IMR-90 (cell line): Measurements from ENCODE around the gene SCAF1. TPM values are rescaled to one million over a fixed set of nuclear protein-coding genes. Genes with fewer than 3 reads are reported as not detected.
A peak's percentile ranks its signal among the peaks of the same experiment; 100 is the strongest.

Experiments used
- ATAC-seq: fragments of 200-7000 bp; cut with Tn5 transposase; 2 replicates; pipeline ENCODE4 v1.9.1; 2020; ENCODE audit warnings: low read depth, mild to moderate bottlenecking, moderate library complexity
- BruUV-seq: library from RNA; stranded (reverse); fragments of 400-500 nt; replicated peaks from 2 replicates; lab custom pipeline; 2021; lab: Mats Ljungman, UMichigan
- CTCF ChIA-PET: fragments of 300-600 bp; formaldehyde crosslinking; extraction: SDS; loops from one replicate; lab custom pipeline; 2021; ENCODE audit warnings: antibody characterized with exemption; lab: Yijun Ruan, JAX
- POLR2A ChIA-PET: fragments of 300-600 bp; sonication (Branson Sonifier 250); formaldehyde crosslinking; loops from one replicate; lab custom pipeline; 2022; ENCODE audit warnings: antibody characterized with exemption; ENCODE audit not compliant: unreplicated experiment; lab: Charles Lee
- DNase-seq: peaks from one replicate; pipeline ENCODE4 v3.0.0; 2013
- H2AFZ ChIP-seq: replicated peaks from 2 replicates; pipeline ENCODE3; 2013; ENCODE audit warnings: low read length, mild to moderate bottlenecking; ENCODE audit not compliant: poor library complexity
- H2AK5ac ChIP-seq: 2 replicates; pipeline ENCODE4 v1.6.1; 2013; ENCODE audit warnings: low read depth, low read length, inconsistent platforms
- H2AK9ac ChIP-seq: replicated peaks from 2 replicates; pipeline ENCODE3; 2013; ENCODE audit warnings: mild to moderate bottlenecking, low read depth, low read length, moderate library complexity; ENCODE audit not compliant: poor library complexity
- H2BK120ac ChIP-seq: 2 replicates; pipeline ENCODE4 v1.6.1; 2013; ENCODE audit warnings: low read depth, low read length, inconsistent platforms
- H2BK15ac ChIP-seq: 3 replicates; pipeline ENCODE4 v1.6.1; 2013; ENCODE audit warnings: low read depth, low read length, inconsistent platforms
- H2BK20ac ChIP-seq: 2 replicates; pipeline ENCODE4 v1.6.1; 2013; ENCODE audit warnings: low read depth, mild to moderate bottlenecking, inconsistent platforms, low read length, moderate library complexity
- H2BK5ac ChIP-seq: 2 replicates; pipeline ENCODE4 v1.6.1; 2013; ENCODE audit warnings: mild to moderate bottlenecking, low read depth, low read length, inconsistent platforms; ENCODE audit not compliant: poor library complexity, severe bottlenecking
- H3K14ac ChIP-seq: replicated peaks from 2 replicates; pipeline ENCODE4 v1.6.1; 2013; ENCODE audit warnings: low read depth, low read length, inconsistent platforms
- H3K18ac ChIP-seq: 2 replicates; pipeline ENCODE4 v1.6.1; 2013; ENCODE audit warnings: low read depth, low read length, control low read depth
- H3K23ac ChIP-seq: 2 replicates; pipeline ENCODE4 v1.6.1; 2013; ENCODE audit warnings: low read depth, low read length, inconsistent platforms
- H3K27ac ChIP-seq: 2 replicates; pipeline ENCODE4 v1.5.1; 2013; ENCODE audit warnings: mild to moderate bottlenecking, control low read depth, low read length; ENCODE audit not compliant: insufficient read depth
- H3K27me3 ChIP-seq: 2 replicates; pipeline ENCODE4 v1.6.1; 2013; ENCODE audit warnings: low read length; ENCODE audit not compliant: control insufficient read depth, insufficient read depth
- H3K36me3 ChIP-seq: 2 replicates; pipeline ENCODE4 v1.6.1; 2013; ENCODE audit warnings: low read length, mixed read lengths; ENCODE audit not compliant: control insufficient read depth, insufficient read depth
- H3K4ac ChIP-seq: 2 replicates; pipeline ENCODE4 v1.6.1; 2013; ENCODE audit warnings: low read depth, low read length, inconsistent platforms
- H3K4me1 ChIP-seq: 2 replicates; pipeline ENCODE4 v1.6.1; 2013; ENCODE audit warnings: low read length, mixed read lengths; ENCODE audit not compliant: control insufficient read depth, insufficient read depth
- H3K4me2 ChIP-seq: 2 replicates; pipeline ENCODE4 v1.6.1; 2013; ENCODE audit warnings: low read depth, mild to moderate bottlenecking, control low read depth, low read length, moderate library complexity
- H3K4me3 ChIP-seq: 2 replicates; pipeline ENCODE4 v1.5.1; 2013; ENCODE audit warnings: low read depth, mild to moderate bottlenecking, control low read depth, low read length, moderate library complexity; ENCODE audit not compliant: insufficient read depth
- H3K56ac ChIP-seq: 2 replicates; pipeline ENCODE4 v1.6.1; 2013; ENCODE audit warnings: low read length, inconsistent platforms; ENCODE audit not compliant: insufficient read depth; ENCODE audit errors: extremely low read depth
- H3K79me1 ChIP-seq, 2 experiments: 2 replicates each; pipeline ENCODE4 v1.6.1; 2013; ENCODE audit warnings: low read length in 2 of 2, inconsistent platforms in 1 of 2, low read depth in 1 of 2
- H3K9ac ChIP-seq: 2 replicates; pipeline ENCODE4 v1.6.1; 2013; ENCODE audit warnings: low read depth, low read length, control low read depth
- H3K9me1 ChIP-seq: 2 replicates; pipeline ENCODE4 v1.6.1; 2013; ENCODE audit warnings: low read length, inconsistent platforms; ENCODE audit not compliant: insufficient read depth
- H3K9me3 ChIP-seq: 2 replicates; pipeline ENCODE4 v1.6.1; 2013; ENCODE audit warnings: low read length; ENCODE audit not compliant: control insufficient read depth, insufficient read depth
- H4K20me1 ChIP-seq: 2 replicates; pipeline ENCODE4 v1.6.1; 2013; ENCODE audit warnings: low read length, inconsistent platforms; ENCODE audit not compliant: insufficient read depth
- H4K5ac ChIP-seq: 2 replicates; pipeline ENCODE4 v1.6.1; 2013; ENCODE audit warnings: mild to moderate bottlenecking, low read depth, low read length, control low read depth
- H4K8ac ChIP-seq, 2 experiments: 2 replicates each; pipeline ENCODE4 v1.6.1; 2013; ENCODE audit warnings: low read depth in 2 of 2, low read length in 2 of 2, control low read depth in 1 of 2, inconsistent platforms in 1 of 2
- H4K91ac ChIP-seq: 2 replicates; pipeline ENCODE4 v1.6.1; 2013; ENCODE audit warnings: low read depth, low read length, inconsistent platforms; ENCODE audit not compliant: insufficient read depth
- BHLHE40 ChIP-seq: fragments of 150-350 bp; IDR thresholded peaks from 2 replicates; pipeline ENCODE4 v1.6.1; 2016; ENCODE audit warnings: mild to moderate bottlenecking, low read depth, low read length
- CEBPB ChIP-seq: IDR thresholded peaks from 2 replicates; pipeline ENCODE4 v1.6.1; 2012; ENCODE audit warnings: low read depth, low read length, improper control_type of control experiment
- CHD1 ChIP-seq: IDR thresholded peaks from 2 replicates; pipeline ENCODE4 v1.6.1; 2012; ENCODE audit warnings: low read depth, low read length, improper control_type of control experiment
- FOS ChIP-seq: fragments of 150-350 bp; IDR thresholded peaks from 2 replicates; pipeline ENCODE4 v1.6.1; 2016; ENCODE audit warnings: low read depth, low read length
- MAFK ChIP-seq: IDR thresholded peaks from 2 replicates; pipeline ENCODE4 v1.6.1; 2012; ENCODE audit warnings: low read depth, low read length, improper control_type of control experiment
- NFE2L2 ChIP-seq: fragments of 150-350 bp; IDR thresholded peaks from 2 replicates; pipeline ENCODE4 v1.6.1; 2016; ENCODE audit warnings: low read depth, mild to moderate bottlenecking, low read length
- RAD21 ChIP-seq: IDR thresholded peaks from 2 replicates; pipeline ENCODE4 v1.6.1; 2012; ENCODE audit warnings: low read length, improper control_type of control experiment
- RCOR1 ChIP-seq: IDR thresholded peaks from 2 replicates; pipeline ENCODE4 v1.6.1; 2012; ENCODE audit warnings: mild to moderate bottlenecking, low read length, improper control_type of control experiment; ENCODE audit not compliant: insufficient replicate concordance
- RFX5 ChIP-seq: IDR thresholded peaks from 2 replicates; pipeline ENCODE4 v1.8.0; 2012; ENCODE audit warnings: low read depth, mild to moderate bottlenecking, low read length, moderate library complexity
- USF2 ChIP-seq: fragments of 150-350 bp; IDR thresholded peaks from 2 replicates; pipeline ENCODE4 v1.6.1; 2017; ENCODE audit warnings: mild to moderate bottlenecking, antibody characterized with exemption, low read length, low read depth
- WGBS, 2 experiments: methylation state at CpG; one replicate each; pipeline versions ENCODE4 v1.1.5 to v1.1.7; 2013; ENCODE audit warnings: missing lambda C conversion rate in 2 of 2; ENCODE audit not compliant: insufficient read length in 1 of 2; ENCODE audit errors: extremely low coverage in 2 of 2; 5-methylcytosine and 5-hydroxymethylcytosine counted together
- dilution Hi-C: fragments of 300-500 bp; cut with HindIII; formaldehyde crosslinking; loops from one replicate; pipeline ENCODE4 v1.14.3; 2018; ENCODE audit warnings: low sequenced_read_pairs; ENCODE audit not compliant: unreplicated experiment
- in situ Hi-C: fragments of 300-500 bp; cut with MboI; formaldehyde crosslinking; loops from 3 replicates; pipeline ENCODE4 v1.14.3; 2019; ENCODE audit warnings: low sequenced_read_pairs, inconsistent platforms, mixed read lengths
- intact Hi-C: fragments of 100-400 bp; cut with micrococcal nuclease; formaldehyde crosslinking; loops from 2 replicates; pipeline ENCODE4 v1.10.0; 2022
- polyA plus RNA-seq, 3 experiments: library from polyadenylated mRNA; depleted of rRNA; stranded (reverse); fragments of >200 nt; gene quantifications; 2 replicates each; pipeline ENCODE4 v1.2.3, GENCODE V29; 2012; ENCODE audit warnings: low replicate concordance in 1 of 3
- total RNA-seq: library from RNA; depleted of rRNA; stranded (reverse); fragments of >200 nt; gene quantifications from 2 replicates; pipeline ENCODE4 v1.2.3, GENCODE V29; 2012
- TF ChIP-seq, protein P1 (sequence below): conservative IDR thresholded peaks from 2 replicates; pipeline ENCODE4 v1.5.1; 2012; ENCODE audit warnings: mild to moderate bottlenecking, low read depth, low read length, improper control_type of control experiment
- TF ChIP-seq, protein P2 (sequence below): fragments of 150-350 bp; IDR thresholded peaks from 2 replicates; pipeline ENCODE4 v1.6.1; 2016; ENCODE audit warnings: low read depth, mild to moderate bottlenecking, low read length, moderate library complexity, borderline replicate concordance

Gene SCAF1
- total and polyA plus RNA-seq, 2 of the 4 experiments (the other 2 are of a cell fraction) = 2.2 to 14.8 TPM

DNA sequence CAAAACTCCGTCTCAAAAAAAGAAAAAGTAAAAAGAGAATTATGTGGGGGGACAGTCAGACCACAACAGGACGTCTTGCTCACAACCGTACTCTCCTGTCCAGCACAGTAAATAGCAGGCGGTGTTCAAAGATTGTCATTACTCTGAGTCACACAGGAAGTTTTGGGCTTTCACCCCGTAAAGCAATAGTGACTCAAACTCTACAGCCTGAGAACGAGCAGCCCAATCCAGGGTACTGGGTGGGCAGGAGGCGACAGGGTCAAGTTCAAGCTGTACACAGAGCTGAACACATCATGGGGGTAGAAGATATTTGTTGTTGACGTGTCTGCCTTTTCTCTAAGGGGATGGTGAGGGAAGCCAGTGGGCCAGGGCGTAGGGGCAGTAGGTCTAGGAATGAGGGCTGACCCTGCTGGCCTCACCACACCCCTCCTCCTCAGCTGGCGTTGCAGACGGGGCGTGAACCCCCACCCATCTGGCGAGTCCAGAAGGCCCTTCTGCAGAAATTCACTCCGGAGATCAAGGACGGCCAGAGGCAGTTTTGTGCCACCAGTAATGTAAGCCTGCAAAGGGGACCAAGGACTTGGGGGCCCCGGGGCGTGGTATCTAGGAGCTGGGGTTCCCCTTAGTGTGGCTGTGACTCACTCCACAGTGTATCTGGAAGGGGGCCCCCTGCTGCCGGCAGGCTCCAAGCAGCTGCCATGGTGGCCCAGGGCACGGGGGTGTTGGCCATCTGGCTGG lies 27.7 kb upstream of the SCAF1 start:
- DNase-seq (peak; percentile 91), ATAC-seq (peak; percentile 91)
- Histone ChIP-seq H3K4me2 (peak overlapping the region; percentile 16; the same call in 1 of the 2 replicates), H2AFZ (peak overlapping the region; percentile 38), H3K23ac (peak overlapping the region; percentile 43; the same call in 1 of the 2 replicates), H4K20me1 (peaks cover 31% of the 10 kb centered on the region), H2BK15ac (no peak overlapping the region; the same call in 2 of the 3 replicates), H3K27me3 (no peaks in the 10 kb centered on the region), H2BK120ac (peak overlapping the region; percentile 50; the same call in 1 of the 2 replicates), H4K8ac (peak overlapping the region in 1 of 2 experiments; percentile 70; a peak in 2 of 4 replicates), H3K4ac (peak overlapping the region; percentile 84), H3K56ac (no peak overlapping the region), H3K36me3 (peaks cover 42% of the 10 kb centered on the region), H3K4me1 (peaks cover 16% of the 10 kb centered on the region), H3K27ac (peak overlapping the region; percentile 45), H2BK20ac (0 out of 2 replicates have a peak overlapping the region, but pooled peaks have one; percentile 12), H3K9me1 (peaks cover 10% of the 10 kb centered on the region), H3K9ac (no peak overlapping the region), H3K9me3 (no peaks in the 10 kb centered on the region), H3K14ac (peak overlapping the region; percentile 20; the same call in 1 of the 2 replicates), H2AK9ac (peak overlapping the region; percentile 86), H2BK5ac (peak overlapping the region; percentile 79), H3K4me3 (no peak overlapping the region), H4K5ac (peak overlapping the region; percentile 4; the same call in 1 of the 2 replicates), H3K79me1 (peaks cover 37 to 79% of the 10 kb centered on the region in 2 experiments), H4K91ac (peak overlapping the region; percentile 7; the same call in 1 of the 2 replicates), H3K18ac (peak overlapping the region; percentile 3; the same call in 1 of the 2 replicates), H2AK5ac (peak overlapping the region; percentile 75)
- ChIA-PET POLR2A (interaction anchor here (0.6 kb wide), 1 partner anchor 20 kb away, joined by 3 read pairs; no protein-coding TSS in a partner anchor), CTCF (no interaction called here)
- intact Hi-C loops = no loop called here
- in situ Hi-C loops = no loop called here
- BruUV-seq = no TSS peak
- dilution Hi-C loops = no loop called here
- 51% methylated on average over 6 of the region's 19 CpGs; no CpG with 5 or more reads in 1 of the 2 experiments for WGBS, 2 experiments
- TF ChIP-seq, protein P1, sequence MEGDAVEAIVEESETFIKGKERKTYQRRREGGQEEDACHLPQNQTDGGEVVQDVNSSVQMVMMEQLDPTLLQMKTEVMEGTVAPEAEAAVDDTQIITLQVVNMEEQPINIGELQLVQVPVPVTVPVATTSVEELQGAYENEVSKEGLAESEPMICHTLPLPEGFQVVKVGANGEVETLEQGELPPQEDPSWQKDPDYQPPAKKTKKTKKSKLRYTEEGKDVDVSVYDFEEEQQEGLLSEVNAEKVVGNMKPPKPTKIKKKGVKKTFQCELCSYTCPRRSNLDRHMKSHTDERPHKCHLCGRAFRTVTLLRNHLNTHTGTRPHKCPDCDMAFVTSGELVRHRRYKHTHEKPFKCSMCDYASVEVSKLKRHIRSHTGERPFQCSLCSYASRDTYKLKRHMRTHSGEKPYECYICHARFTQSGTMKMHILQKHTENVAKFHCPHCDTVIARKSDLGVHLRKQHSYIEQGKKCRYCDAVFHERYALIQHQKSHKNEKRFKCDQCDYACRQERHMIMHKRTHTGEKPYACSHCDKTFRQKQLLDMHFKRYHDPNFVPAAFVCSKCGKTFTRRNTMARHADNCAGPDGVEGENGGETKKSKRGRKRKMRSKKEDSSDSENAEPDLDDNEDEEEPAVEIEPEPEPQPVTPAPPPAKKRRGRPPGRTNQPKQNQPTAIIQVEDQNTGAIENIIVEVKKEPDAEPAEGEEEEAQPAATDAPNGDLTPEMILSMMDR = peak; percentile 27; the same call in 1 of the 2 replicates
- TF ChIP-seq RFX5 (no peak), USF2 (no peak), CHD1 (no peak), BHLHE40 (0 out of 2 replicates have a peak, but pooled peaks have one; percentile 3), RCOR1 (no peak), MAFK (no peak), CEBPB (peak; percentile 63; the same call in 1 of the 2 replicates), NFE2L2 (no peak), RAD21 (0 out of 2 replicates have a peak, but pooled peaks have one; percentile 17), FOS (peak; percentile 76)
- TF ChIP-seq, protein P2, sequence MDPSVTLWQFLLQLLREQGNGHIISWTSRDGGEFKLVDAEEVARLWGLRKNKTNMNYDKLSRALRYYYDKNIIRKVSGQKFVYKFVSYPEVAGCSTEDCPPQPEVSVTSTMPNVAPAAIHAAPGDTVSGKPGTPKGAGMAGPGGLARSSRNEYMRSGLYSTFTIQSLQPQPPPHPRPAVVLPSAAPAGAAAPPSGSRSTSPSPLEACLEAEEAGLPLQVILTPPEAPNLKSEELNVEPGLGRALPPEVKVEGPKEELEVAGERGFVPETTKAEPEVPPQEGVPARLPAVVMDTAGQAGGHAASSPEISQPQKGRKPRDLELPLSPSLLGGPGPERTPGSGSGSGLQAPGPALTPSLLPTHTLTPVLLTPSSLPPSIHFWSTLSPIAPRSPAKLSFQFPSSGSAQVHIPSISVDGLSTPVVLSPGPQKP = no peak
